GM12878 (cell line): Measurements from ENCODE around the gene ITGA11. TPM values are rescaled to one million over a fixed set of nuclear protein-coding genes. Genes with fewer than 3 reads are reported as not detected.

Source experiments
- ATAC-seq: fragments of 200-7000 bp; cut with Tn5 transposase; 3 replicates; pipeline ENCODE4 v1.9.1; 2020; ENCODE audit warnings: mild to moderate bottlenecking, moderate library complexity
- BruUV-seq: library from RNA; stranded (reverse); fragments of 400-500 nt; replicated peaks from 2 replicates; lab custom pipeline; 2021; lab: Mats Ljungman, UMichigan
- CTCF ChIA-PET: fragments of 300-600 bp; sonication (Branson Sonifier 250); formaldehyde crosslinking; extraction: SDS; loops from one replicate; lab custom pipeline; 2021; ENCODE audit warnings: inconsistent platforms; lab: Yijun Ruan, JAX
- POLR2A ChIA-PET: fragments of 350-600 bp; formaldehyde crosslinking; extraction: SDS; loops from one replicate; lab custom pipeline; 2021; ENCODE audit warnings: inconsistent platforms; lab: Charles Lee
- RAD21 ChIA-PET: fragments of 300-600 bp; sonication (Branson Sonifier 250); formaldehyde crosslinking; loops from one replicate; lab custom pipeline; 2023; ENCODE audit warnings: antibody characterized with exemption; ENCODE audit not compliant: unreplicated experiment; lab: Charles Lee
- SMC1A ChIA-PET: fragments of 300-600 bp; sonication (Branson Sonifier 250); formaldehyde crosslinking; loops from one replicate; lab custom pipeline; 2023; ENCODE audit not compliant: unreplicated experiment, uncharacterized antibody; lab: Charles Lee
- DNase-seq: peaks from one replicate; pipeline ENCODE4 v3.0.0-alpha.2; 2011; ENCODE audit warnings: low read depth, low spot score
- FAIRE-seq: peaks from 3 replicates; lab custom pipeline; 2011; peaks lifted over from hg19 to GRCh38; lab: Jason Lieb, UNC
- H2AFZ ChIP-seq: 2 replicates; pipeline ENCODE4 v1.6.0; 2011; ENCODE audit warnings: low read depth, low read length, control low read depth; ENCODE audit not compliant: control insufficient read depth
- H3K27ac ChIP-seq: 2 replicates; pipeline ENCODE4 v1.5.1; 2011; ENCODE audit warnings: control low read depth; ENCODE audit not compliant: control insufficient read depth, insufficient read depth
- H3K27me3 ChIP-seq, 2 experiments: replicated peaks in 1 of 2; 2 replicates each; pipeline versions ENCODE4 v1.6.0 to v1.6.1; 2011; ENCODE audit warnings: low read length in 1 of 2; ENCODE audit not compliant: control insufficient read depth in 2 of 2, insufficient read depth in 2 of 2
- H3K36me3 ChIP-seq, 2 experiments: 2 replicates each; pipeline ENCODE4 v1.5.1; 2011; ENCODE audit warnings: low read length in 1 of 2; ENCODE audit not compliant: control insufficient read depth in 2 of 2, insufficient read depth in 2 of 2
- H3K4me1 ChIP-seq: 2 replicates; pipeline ENCODE4 v1.6.1; 2011; ENCODE audit warnings: mild to moderate bottlenecking, low read length, moderate library complexity, mixed read lengths; ENCODE audit not compliant: control insufficient read depth, insufficient read depth
- H3K4me2 ChIP-seq: 2 replicates; pipeline ENCODE4 v1.6.0; 2011; ENCODE audit warnings: control low read depth; ENCODE audit not compliant: control insufficient read depth, insufficient read depth
- H3K4me3 ChIP-seq: fragments of 200-600 bp; sonication (generic); 2 replicates; pipeline ENCODE4 v1.5.1; 2016
- H3K79me2 ChIP-seq: 2 replicates; pipeline ENCODE4 v1.6.0; 2011; ENCODE audit warnings: low read length; ENCODE audit not compliant: control insufficient read depth, insufficient read depth
- H3K9ac ChIP-seq: 2 replicates; pipeline ENCODE4 v1.8.0; 2011; ENCODE audit warnings: low read length, control low read depth, mixed read lengths; ENCODE audit not compliant: control insufficient read depth, insufficient read depth
- H3K9me3 ChIP-seq: replicated peaks from 3 replicates; pipeline ENCODE4 v1.5.1; 2011; ENCODE audit warnings: mild to moderate bottlenecking, low read length; ENCODE audit not compliant: control insufficient read depth, insufficient read depth
- H4K20me1 ChIP-seq: 2 replicates; pipeline ENCODE4 v1.6.0; 2011; ENCODE audit not compliant: control insufficient read depth, insufficient read depth
- CUX1 ChIP-seq: IDR thresholded peaks from 2 replicates; pipeline ENCODE4 v1.6.1; 2012; ENCODE audit warnings: improper control_type of control experiment, low read depth, low read length; ENCODE audit not compliant: insufficient replicate concordance
- SKIL ChIP-seq: fragments of 450-650 bp; IDR thresholded peaks from 2 replicates; pipeline ENCODE4 v1.6.1; 2017; ENCODE audit warnings: mild to moderate bottlenecking, low read depth, inconsistent platforms; ENCODE audit not compliant: poor library complexity, severe bottlenecking
- SREBF1 ChIP-seq: IDR thresholded peaks from 2 replicates; pipeline ENCODE4 v1.6.1; 2012; ENCODE audit warnings: mild to moderate bottlenecking, low read length
- ZNF217 ChIP-seq: fragments of 450-650 bp; IDR thresholded peaks from 2 replicates; pipeline ENCODE4 v1.6.1; 2017; ENCODE audit warnings: antibody characterized with exemption, mild to moderate bottlenecking
- WGBS: methylation state at CpG from one replicate; pipeline ENCODE4 v1.1.6; 2016; ENCODE audit warnings: low lambda C conversion rate; ENCODE audit not compliant: insufficient replicate concordance, insufficient coverage; ENCODE audit errors: missing lambda C conversion rate; 5-methylcytosine and 5-hydroxymethylcytosine counted together
- in situ Hi-C: fragments of 300-500 bp; cut with MboI; formaldehyde crosslinking; loops from 9 replicates; pipeline ENCODE4 v1.14.3; 2018; ENCODE audit warnings: mixed read lengths
- intact Hi-C: fragments of 100-400 bp; cut with micrococcal nuclease; formaldehyde crosslinking; loops from one replicate; pipeline ENCODE4 v1.14.2; 2022; ENCODE audit not compliant: unreplicated experiment
- polyA plus RNA-seq, 11 experiments: library from polyadenylated mRNA; depleted of rRNA in 4 of 11; unstranded in 6 of 11; stranded (reverse) in 5 of 11; fragments of >200 nt; fragmentation: Nextera tagmentation in 4 of 11; fragmentation: Illumina TruSeq in 1 of 11; extraction: Ambion mirVana in 4 of 11; extraction: Trizol in 1 of 11; gene quantifications; 1 replicate in 1 of 11; 2 replicates in 10 of 11; pipeline versions ENCODE4 v1.2.1 to v1.2.3, GENCODE V29; 2011 to 2016; ENCODE audit warnings: inconsistent platforms in 2 of 11, missing spikeins in 2 of 11, low read depth in 1 of 11
- total RNA-seq, 4 experiments: library from RNA; depleted of rRNA in 3 of 4; stranded (reverse); fragments of >200 nt in 3 of 4; fragmentation: Illumina TruSeq in 1 of 4; extraction: Trizol in 1 of 4; gene quantifications; 2 replicates each; pipeline versions ENCODE4 v1.2.1 to v1.2.3, GENCODE V29; 2013 to 2021
- TF ChIP-seq, protein P1 (sequence below): fragments of 450-650 bp; IDR thresholded peaks from 2 replicates; pipeline ENCODE4 v1.6.1; 2017; ENCODE audit warnings: mild to moderate bottlenecking, moderate library complexity

The ITGA11 gene
- total and polyA plus RNA-seq, 10 of the 15 experiments (the other 5 are each of a cell fraction or from before 2014, with no cell fraction given), result under 0.01 to 0.36 (median 0.13) TPM; not detected in 1

DNA sequence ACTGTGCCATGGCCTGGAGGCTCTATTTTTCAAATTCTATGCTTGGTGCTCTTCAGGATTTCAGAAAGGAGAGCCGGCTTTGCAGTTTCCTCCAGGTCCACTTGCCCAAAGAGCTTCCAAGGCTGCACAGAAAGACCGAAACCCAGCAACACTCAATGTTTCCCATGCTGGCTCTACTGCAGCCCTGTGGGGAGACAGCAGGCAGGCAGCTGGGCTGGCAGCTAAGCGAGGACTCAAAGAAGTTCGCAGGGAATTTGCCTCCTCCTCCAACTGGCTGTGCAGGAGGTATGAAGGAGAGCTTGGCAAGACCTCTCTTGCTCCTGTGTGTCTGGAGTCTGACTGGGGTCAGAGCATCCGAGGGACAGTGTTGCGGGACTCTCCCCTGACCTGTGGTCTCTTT is 17.4 kb upstream of the ITGA11 start (continued):
- no peak for TF ChIP-seq CUX1

GRCh38 chr15:68447976-68448755 is 16.2 kb upstream of the ITGA11 start:
- no peak for ATAC-seq
- no peak for FAIRE-seq
- Histone ChIP-seq H3K9ac (no peak overlapping the region), H2AFZ (no peak overlapping the region), H3K4me1 (no peaks in the 10 kb centered on the region), H3K27ac (no peak overlapping the region)
- WGBS, result 29% methylated on average over 2 of the region's 2 CpGs
- intact Hi-C loops, result no loop called here
- TF ChIP-seq SREBF1, result no peak
- no peak for TF ChIP-seq SKIL
- no peak for TF ChIP-seq ZNF217
- TF ChIP-seq, protein P1, sequence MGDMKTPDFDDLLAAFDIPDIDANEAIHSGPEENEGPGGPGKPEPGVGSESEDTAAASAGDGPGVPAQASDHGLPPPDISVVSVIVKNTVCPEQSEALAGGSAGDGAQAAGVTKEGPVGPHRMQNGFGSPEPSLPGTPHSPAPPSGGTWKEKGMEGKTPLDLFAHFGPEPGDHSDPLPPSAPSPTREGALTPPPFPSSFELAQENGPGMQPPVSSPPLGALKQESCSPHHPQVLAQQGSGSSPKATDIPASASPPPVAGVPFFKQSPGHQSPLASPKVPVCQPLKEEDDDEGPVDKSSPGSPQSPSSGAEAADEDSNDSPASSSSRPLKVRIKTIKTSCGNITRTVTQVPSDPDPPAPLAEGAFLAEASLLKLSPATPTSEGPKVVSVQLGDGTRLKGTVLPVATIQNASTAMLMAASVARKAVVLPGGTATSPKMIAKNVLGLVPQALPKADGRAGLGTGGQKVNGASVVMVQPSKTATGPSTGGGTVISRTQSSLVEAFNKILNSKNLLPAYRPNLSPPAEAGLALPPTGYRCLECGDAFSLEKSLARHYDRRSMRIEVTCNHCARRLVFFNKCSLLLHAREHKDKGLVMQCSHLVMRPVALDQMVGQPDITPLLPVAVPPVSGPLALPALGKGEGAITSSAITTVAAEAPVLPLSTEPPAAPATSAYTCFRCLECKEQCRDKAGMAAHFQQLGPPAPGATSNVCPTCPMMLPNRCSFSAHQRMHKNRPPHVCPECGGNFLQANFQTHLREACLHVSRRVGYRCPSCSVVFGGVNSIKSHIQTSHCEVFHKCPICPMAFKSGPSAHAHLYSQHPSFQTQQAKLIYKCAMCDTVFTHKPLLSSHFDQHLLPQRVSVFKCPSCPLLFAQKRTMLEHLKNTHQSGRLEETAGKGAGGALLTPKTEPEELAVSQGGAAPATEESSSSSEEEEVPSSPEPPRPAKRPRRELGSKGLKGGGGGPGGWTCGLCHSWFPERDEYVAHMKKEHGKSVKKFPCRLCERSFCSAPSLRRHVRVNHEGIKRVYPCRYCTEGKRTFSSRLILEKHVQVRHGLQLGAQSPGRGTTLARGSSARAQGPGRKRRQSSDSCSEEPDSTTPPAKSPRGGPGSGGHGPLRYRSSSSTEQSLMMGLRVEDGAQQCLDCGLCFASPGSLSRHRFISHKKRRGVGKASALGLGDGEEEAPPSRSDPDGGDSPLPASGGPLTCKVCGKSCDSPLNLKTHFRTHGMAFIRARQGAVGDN, result no peak
- TF ChIP-seq, all 136 proteins: peak for 0
- Histone ChIP-seq H3K9me3 (no peaks in the 10 kb centered on the region), H3K79me2 (no peaks in the 10 kb centered on the region), H3K36me3 (no peaks in the 10 kb centered on the region), H3K27me3 (peaks cover 0 to 3% of the 10 kb centered on the region in 2 experiments; a peak in 2 of 4 replicates), H3K4me3 (no peak overlapping the region), H3K4me2 (no peak overlapping the region), H4K20me1 (no peaks in the 10 kb centered on the region)
- ChIA-PET SMC1A (no interaction called here), RAD21 (no interaction called here), POLR2A (no interaction called here), CTCF (interaction anchor here (0.6 kb wide), 1 partner anchor 854 kb away, joined by 3 read pairs; no protein-coding TSS in a partner anchor)
- in situ Hi-C loops, result no loop called here
- DNase-seq, result no peak
- no TSS peak for BruUV-seq
